HG03025 (cell line): ENCODE data around the gene C10orf95.

Source experiments
- ATAC-seq: cut with Tn5 transposase; IDR thresholded peaks from one replicate; pipeline ENCODE4 v1.9.1; 2021; ENCODE audit warnings: mild to moderate bottlenecking, moderate library complexity; ENCODE audit not compliant: unreplicated experiment, low FRiP score

The C10orf95 gene

DNA sequence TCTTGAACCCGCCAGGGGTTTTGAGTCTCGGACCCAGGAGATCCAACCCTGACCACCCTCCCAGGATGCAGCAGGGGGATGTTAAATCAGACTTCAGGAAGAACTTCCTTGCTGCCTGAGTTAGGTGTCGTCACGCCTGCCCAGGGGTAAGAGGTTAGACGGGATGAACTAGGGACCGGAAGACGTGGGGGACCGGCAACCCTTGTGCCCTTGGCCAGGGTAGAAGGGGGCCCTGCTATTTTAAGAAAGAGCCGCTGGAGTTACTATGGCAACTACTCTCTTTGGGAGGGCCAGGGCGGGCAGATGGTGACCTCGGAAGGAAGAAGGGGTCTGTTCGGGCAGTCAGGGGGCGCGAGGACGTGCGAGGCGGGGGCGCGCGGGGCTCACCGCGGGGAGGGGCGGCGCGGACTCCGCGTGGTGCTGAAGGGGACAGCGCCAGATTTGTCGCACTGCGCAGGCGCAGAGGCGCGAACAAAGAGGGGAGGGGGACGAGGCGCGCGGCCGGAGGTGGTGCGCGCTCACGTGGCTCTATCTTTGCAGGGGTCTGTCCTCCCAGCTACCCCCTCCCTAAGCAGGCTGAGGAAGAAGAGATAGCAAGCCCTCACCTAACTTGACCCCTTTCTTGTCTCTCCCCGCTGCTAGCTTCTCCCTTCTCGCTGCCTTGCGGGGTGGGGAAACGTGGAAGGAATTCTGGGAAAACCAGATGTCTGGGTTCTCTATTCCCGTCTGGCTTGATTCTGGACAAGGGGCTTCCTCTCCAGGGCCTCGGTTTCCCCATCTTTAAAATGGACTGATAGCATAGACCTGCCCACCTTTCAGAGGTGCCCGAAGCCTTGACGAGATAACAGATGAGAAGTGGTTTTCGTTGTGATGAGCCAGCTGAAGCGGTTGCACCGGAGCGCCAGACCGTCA, 31.8 kb downstream of the C10orf95 start:
- no peak for ATAC-seq

DNA sequence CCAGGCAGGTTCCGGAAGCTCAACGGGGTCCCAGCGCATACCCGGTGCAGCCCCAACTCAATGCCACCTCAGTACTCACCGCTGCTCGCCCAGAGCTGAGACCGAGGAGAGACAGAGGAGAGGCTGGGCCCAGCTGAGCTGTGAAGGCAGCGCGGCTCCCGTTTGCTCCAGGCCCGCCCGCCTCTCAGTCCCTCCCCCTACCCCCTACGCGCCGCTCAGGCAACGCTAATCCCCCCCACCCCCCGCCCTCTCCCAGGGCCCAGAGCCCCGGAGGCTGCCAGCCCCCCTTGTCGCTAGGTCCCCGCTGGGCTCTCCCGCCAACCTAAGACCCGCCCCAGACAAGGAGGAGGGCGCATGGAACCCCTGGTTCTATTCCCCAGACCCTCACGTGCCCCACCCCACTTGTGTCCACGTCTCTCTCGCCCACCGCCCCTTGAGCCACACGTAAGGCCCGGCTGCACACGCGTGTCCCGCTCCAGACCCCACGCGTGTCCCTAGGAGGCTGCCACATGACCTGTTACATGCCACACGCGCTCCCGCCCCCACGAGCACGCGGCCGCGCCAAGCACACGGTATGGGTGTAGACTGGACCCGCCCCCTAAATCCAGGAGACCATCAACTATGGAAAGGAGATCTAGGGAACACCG, 32.6 kb downstream of the C10orf95 start, which contains the start of gene PSD:
PSD (minus strand) TSS at position 164 of the 647 bp plus-strand sequence. CDS start 1,747 bp downstream, outside the sequence.
- no peak for ATAC-seq

DNA sequence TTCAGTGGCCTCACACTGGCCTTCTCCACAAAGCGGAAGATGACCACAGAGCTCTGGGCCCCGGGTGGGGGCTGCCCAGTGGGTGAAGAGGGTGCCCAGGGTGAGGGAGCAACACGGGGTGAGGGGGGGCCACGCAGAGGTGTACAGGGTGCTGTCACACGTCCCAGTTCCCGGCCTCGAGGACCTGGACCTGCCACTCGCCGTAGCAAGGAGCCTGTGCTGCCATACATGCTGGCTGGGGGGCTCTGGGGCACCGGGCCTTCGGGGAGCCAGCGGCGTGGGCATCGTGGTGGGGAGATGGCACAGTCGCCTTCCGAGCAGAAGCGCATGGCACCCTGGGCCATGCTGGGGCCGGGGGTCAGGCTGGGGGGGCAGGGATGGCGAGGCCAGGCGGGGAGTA, 34.6 kb downstream of the C10orf95 start:
- no peak for ATAC-seq

DNA sequence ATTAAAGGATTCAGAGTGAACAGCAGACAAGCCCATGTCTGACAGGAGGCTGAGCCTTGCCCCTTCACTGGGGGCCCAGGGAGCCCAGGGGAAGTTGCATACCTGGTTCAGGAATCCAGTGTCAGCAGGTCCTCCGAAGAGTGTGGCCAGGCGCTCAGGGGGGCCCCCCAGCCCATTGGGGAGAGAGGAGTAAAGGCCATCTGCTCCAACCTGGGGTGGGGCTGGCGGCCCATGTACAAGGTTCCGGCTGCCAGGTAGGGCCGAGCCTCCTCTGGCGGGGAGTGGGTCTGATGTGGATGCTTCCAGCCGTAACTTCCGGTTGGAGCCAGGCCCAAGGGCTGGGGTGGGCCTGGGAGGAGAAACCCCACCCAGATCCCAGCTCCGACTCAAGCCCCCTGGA, 35.1 kb downstream of the C10orf95 start:
- no peak for ATAC-seq

DNA sequence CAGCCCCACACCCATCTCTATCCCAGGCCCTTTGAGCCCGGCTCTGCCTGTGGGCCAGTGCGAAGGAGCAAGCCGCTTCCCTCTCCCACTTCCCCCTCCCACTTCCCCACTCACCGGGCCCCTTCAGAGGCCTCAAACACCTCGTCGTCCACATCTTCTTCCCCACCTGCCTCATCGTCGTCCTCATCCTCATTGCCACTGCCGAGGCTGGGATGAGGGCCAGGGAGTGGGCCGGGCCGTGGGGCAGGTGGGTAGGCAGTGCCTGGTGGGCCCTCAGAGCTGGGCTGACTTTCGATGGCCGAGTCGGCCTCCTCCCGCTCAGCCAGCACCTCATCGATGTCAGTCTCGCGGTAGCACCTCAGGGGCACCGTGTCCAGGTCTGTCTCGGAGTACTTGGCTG, 36.6 kb downstream of the C10orf95 start:
- ATAC-seq: no peak

DNA sequence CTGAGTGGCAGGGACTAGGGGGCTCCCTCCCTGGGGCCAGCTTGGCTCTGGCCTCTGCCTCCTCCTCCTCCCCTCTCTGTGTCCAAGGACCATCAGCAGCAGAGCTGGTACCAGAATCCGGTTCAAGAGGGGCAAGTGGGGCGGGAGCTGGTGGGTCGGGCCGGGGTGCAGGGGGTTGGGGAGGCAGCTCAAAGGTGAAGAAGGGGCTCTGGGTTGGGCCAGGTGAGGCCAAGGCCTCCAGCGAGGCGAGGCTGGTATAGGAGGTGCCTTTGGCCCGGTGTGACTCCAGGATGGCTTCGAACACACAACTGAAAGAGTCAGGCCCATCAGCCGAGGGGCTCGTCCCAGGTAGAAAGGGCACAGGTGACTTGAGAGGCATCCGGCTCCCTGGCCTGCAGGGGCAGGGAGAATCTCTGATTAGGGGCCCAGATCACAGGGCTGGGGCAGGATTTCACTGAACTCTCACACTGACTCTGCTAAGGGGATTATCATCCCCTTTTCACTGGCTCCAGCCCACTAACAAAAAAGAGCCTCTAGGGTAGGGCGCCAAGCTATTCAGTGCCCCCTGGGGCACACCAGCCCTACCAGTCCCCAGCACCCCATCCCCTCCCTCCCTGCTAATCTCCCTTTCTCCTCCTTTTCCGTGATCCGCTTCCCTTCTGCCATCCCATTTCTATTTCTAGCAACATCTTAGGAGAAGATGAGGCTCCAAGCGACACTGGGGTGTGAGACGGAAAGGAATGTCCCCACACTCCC, 37.4 kb downstream of the C10orf95 start:
- ATAC-seq: no peak

DNA sequence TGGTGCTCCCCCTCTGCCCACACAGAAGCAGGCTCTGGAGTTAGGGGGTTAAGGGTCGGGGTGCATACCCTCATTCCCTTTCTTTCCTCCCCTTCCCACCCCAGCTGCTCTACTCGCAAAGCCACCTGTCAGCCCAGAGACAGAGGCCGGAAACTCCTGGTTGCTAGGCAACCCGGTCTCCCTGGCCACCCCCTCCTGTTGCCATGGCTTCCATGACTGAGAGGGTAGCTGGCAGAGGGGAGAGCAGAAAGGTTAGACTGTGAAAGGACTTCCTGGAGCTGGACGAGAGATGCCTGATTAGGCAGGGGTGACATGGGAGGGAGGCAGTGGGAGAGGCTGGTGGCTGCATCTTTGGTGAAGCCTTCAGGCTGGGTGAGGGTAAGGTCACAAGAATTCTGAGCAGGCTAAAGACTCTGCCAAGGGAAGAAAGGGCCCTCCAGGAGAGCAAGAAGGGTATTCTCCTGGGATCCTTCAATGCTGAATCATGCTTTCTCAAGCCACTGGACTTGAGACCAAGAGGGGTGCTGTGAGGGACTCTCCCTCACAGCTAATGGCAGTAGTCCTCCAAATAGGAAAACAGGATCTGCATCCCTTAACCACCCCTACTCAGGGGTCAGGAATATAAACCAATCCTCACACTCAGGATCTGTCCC, 38.2 kb downstream of the C10orf95 start:
- no peak for ATAC-seq

DNA sequence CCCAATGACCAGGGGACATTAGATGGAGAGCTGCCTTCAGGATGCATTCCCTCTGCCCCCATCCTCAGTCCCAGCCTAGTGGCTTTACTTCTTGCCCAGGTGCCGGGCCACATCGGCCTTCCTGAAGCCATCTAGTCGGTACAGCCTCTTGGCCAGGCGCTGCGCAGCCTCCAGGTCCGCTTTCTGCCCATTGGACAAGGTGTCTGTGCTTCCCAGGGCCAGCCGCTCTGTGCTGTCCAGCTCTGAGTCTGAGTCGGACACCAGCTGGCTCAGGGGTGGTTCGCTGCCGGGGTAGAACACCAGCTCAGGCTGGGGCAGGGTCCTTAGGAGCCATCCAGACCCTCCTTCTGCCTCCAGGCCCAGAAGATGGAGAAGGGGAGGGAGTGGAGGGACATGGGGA, 39.0 kb downstream of the C10orf95 start:
- ATAC-seq: no peak

DNA sequence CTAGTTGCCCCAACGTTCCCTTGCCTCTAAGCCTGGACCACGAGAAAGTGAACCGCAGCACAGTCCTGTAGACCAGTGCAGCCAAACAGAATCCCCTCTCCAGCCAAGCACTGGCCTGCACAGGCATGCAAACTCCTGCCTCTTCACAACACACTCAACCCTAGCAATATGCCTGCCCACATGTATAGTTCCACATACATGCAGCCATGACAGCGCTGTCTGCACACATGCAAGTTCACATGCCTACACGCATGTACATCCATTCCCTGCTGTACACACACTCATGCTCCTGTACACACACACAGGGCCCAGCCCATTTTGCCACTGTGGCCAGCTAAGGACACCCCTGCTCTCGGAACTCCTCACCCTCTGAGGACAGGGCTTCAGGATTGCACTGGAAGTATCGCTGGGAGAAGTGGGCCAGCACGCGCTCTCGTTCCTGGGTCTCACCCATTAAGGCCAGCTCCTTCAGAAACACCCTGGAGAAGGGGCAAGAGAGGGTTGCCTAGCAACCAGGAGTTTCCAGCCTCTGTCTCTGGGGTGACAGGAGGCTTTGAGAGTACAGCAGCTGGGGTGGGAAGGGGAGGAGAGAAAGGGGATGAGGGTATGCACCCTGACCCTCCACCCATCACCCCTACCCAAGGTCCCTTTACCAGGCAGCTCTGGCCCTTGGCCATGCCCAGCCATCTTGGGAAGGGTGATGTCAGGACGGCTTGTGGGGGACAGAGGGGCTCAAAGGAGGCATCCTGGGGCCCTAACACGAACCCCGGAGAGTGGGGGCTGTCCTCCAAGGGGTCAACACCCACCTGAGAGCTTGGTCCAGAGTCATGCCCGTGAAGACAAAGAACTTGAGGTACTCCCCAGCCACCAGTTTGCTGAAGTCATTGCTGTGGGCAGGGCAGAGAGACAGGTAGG, 39.7 kb downstream of the C10orf95 start:
- ATAC-seq: no peak

DNA sequence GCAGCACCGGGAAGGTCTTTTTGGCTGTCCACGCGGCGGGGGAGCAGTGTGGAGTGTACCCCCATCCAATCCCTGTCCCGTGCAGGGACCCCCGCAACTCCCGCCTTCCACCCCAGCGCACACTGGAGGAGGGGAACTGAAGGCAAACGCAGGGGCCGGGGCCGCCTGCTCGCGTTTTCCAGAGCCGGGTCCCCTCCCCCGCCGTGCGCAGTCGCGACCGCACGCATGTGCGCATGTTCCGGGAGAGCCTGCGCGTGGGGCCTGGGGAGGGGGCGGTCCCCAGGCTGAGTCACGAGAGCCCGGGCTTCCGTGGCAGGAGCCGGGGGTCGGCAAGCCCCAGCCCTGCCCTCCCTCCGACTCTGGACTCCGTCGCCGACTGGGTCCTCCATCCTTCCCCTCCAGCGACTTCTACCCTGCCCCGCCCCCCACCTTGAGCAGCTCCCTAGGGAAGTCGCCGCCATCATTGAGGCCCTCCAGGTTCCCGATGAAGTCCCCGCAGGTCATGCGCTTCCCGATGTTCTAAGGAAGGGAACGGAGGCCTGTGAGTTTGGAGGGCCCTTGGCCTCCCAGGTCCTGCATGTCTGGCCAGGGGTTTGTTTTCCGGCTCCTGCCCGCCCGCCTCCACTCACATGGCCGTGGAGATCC, 40.8 kb downstream of the C10orf95 start:
- no peak for ATAC-seq

DNA sequence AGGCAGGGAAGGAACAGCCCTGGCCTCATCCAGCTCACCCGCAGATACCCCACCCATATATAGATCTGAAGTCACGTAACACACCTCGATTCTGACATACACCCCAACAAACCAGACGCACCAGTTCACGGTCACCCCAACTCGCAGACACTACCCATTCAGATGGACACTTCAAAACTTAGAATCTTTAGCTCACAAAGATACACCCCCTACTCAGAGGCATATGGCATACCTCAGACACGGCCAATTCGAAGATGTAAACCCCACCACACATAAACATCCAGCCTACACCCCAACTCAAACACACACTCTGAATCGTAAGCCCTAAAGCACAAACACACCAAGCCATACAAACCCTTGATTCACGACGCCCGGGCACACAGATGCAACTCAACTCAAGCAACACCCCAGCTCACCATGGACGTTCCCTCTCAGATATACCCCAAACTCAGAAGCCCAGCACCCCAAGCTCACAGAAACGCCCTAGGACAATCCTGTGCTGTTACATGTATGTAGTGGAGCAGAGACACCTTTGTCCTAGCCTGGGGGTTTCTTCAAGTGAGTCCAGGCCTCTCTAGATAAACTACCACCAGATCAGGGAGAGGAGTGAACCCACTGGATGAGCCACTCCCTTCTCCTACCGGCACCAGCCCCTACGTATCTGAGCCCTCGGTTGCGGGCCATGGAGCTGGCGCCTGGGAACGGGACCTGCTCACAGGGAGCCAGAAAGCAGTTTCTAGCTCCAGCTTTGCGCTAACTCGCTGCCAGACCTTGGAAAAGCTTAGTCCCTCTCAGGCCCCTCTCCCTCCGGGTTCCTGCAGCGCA, 41.5 kb downstream of the C10orf95 start:
- no peak for ATAC-seq

DNA sequence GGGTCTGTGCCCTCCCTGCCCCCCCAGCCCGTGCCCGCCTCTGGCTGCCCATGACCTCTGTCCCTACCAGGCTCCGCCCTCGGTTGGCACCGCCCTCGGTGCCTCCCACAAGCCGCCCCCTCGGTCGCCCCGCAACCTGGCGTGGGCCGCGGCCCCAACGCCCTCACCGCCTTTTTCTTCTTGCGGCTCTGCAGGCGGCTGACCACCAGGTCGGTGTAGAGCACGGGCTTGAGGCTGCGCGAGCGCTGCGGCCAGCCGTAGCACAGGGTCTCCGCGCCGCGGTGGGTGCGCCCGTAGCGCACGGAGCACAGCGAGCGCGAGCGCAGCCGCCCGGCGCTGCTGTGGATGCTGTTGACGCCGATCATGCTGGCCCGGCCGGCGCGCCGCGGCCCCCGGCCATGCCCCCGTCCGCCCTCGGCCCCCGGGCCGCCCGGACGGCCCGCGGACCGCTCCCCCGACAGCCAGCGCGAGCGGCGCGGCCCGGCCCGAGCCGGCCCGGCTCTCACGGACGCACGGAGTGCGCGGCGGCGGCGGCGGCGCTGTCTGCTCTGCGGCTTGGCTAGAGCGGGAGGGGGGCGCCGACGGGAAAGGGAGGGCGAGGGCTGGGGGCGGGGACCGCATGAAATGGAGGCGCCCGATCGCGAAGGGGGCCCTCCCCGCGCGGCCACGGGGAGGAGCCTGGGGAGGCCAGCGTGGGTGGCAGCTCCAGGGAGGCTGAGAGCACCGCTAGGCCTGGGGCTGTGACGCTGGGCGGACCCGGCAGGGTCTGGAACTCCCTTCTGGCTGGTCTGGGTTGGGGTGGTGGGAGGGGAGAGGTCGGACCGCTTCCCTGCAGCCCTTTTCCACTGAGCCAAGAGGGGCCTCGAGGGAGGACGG, 42.4 kb downstream of the C10orf95 start:
- ATAC-seq: no peak

DNA sequence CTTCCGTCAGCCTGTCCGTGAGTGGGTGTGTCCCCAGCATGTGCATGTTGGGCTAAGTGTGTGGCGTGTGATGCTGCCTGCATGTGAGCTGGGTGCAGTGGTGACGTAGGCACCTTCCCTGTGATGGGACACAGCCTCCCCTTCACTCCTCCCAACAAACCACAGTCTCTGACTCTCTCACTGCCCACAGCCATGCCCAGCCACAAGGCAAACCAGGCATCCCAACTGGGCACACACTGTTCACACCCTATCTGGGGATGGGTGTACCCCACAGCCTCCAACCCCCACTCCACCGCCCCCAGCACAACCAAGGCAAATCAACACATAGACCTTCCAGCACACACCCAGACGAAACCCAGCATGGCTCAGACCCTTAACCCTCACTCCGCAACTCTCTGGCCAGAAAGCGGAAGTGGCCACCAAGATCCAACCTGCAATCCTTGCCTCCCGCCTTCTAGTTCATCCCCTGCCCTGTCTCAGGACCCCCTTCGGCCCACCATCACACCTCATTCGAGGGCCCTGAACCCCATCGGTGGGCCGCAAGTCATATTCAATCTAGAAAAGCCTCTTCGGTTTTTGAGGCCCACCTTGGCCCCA, 43.1 kb downstream of the C10orf95 start:
- no peak for ATAC-seq

DNA sequence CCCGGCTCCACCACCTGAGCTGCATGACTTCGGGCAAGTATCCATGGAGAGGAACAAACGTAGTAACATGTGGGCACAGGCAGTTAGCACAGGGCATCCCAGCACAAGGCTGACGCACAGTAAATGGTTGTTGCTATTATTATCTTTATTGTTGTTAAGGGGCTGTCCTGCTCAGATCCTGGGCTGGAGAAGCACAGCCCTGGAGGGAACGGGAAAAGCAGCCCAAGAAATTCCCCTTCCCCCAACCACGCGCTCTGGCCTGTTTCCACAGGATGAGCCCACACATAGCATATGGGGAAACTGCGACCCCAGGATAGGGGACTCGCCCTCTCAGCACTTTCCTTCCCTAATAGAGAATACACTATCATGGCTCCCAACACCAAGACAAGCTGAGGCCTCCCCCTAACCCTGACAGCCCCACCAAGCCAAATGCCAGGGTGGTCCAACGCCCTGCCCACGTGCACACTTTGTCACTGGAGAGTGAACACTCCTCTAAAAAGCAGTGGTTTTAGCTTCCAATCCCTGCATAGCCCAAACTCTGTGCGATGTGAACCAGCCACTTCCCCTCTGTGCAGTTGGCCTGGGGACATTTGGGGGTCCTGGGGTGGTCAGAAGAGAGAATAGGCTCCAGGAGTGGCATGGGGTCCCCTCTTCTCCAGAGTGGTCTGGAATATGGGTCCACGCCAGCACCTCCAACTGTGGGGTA, 43.8 kb downstream of the C10orf95 start:
- ATAC-seq: no peak

DNA sequence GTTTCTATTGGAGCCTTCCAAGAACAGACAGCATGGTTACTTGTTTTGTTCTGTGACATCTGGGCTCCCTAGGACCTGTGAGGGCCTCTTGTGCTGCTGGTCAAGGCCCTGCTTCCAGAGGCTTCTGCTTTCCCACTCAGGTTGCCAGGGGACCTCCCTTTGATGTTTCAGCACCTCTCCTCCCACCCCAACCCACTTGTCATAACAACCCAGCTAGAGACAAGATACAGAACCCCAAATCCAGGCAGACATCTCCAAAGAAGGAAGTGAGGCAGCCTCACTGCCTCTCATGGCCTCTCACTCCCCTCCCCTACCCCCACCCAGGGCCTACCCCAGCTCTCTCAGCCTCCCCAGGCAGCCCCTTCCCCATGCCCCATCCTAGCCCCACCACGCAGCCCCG, 44.5 kb downstream of the C10orf95 start:
- ATAC-seq: no peak

DNA sequence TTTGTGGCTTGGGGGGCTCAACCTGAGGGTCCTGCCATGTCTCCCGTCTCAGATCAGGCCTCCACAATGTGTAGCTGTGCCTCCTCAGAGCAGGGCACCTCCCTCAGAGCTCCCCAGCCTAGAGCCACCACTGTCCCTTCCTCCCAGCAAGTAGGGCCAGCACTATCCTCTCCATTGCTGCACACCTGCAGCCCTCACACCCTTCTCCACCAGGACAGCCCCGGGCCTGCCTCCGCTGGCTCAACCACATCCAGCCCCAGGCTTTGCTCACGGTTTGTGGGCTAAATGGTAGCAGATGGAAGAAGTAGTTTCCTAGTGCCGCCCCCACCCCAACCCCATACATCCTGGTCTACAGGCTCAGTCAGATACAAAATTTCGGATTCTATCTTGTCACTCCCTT, 45.7 kb downstream of the C10orf95 start:
- no peak for ATAC-seq
